HG03064 (cell line): ENCODE results near the gene NUMB.
"Not testable (repeated sequence)": the region's sequence is repeated elsewhere in the genome, so short reads cannot be mapped to it uniquely, and the experiment has no call there.

ENCODE experiments used
- ATAC-seq: cut with Tn5 transposase; IDR thresholded peaks from one replicate; pipeline ENCODE4 v1.9.1; 2021; ENCODE audit warnings: low read depth; ENCODE audit not compliant: unreplicated experiment

Gene NUMB

GRCh38 chr14:73424453-73424852 is 33.9 kb downstream of the NUMB start:
- ATAC-seq: no peak

- ATAC-seq: not testable (repeated sequence)
Measured at GRCh38 chr14:73423092-73423491, 35.3 kb downstream of the NUMB start.

- no peak for ATAC-seq
Measured at GRCh38 chr14:73422515-73422914, 35.8 kb downstream of the NUMB start.

- no peak for ATAC-seq
Measured at GRCh38 chr14:73418227-73418626, 40.1 kb downstream of the NUMB start.

- not testable (repeated sequence) for ATAC-seq
Measured at GRCh38 chr14:73406248-73406647, 52.1 kb downstream of the NUMB start.

- no peak for ATAC-seq
Measured at GRCh38 chr14:73403181-73403752, 55.1 kb downstream of the NUMB start.

GRCh38 chr14:73402579-73402978 is 55.8 kb downstream of the NUMB start:
- ATAC-seq: no peak

- no peak for ATAC-seq
Measured at GRCh38 chr14:73397810-73398209, 60.5 kb downstream of the NUMB start.

GRCh38 chr14:73394317-73394716 is 64.0 kb downstream of the NUMB start:
- ATAC-seq: no peak

GRCh38 chr14:73393375-73393774 is 65.0 kb downstream of the NUMB start:
- no peak for ATAC-seq

GRCh38 chr14:73392329-73393257 is 65.8 kb downstream of the NUMB start:
- no peak for ATAC-seq

- ATAC-seq: not testable (repeated sequence)
Measured at GRCh38 chr14:73387860-73388259, 70.5 kb downstream of the NUMB start.

- no peak for ATAC-seq
Measured at GRCh38 chr14:73386342-73386741, 72.0 kb downstream of the NUMB start.

GRCh38 chr14:73385021-73385420 is 73.3 kb downstream of the NUMB start:
- not testable (repeated sequence) for ATAC-seq

- ATAC-seq: no peak
Measured at GRCh38 chr14:73383356-73383755, 75.0 kb downstream of the NUMB start.

- no peak for ATAC-seq
Measured at GRCh38 chr14:73381380-73382013, 76.8 kb downstream of the NUMB start.

- ATAC-seq: no peak
Measured at GRCh38 chr14:73376585-73376984, 81.8 kb downstream of the NUMB start.

- ATAC-seq: no peak
Measured at GRCh38 chr14:73375861-73376260, 82.5 kb downstream of the NUMB start.

GRCh38 chr14:73374218-73374617 is 84.1 kb downstream of the NUMB start:
- ATAC-seq: no peak

- no peak for ATAC-seq
Measured at GRCh38 chr14:73372529-73372928, 85.8 kb downstream of the NUMB start.

- no peak for ATAC-seq
Measured at GRCh38 chr14:73370561-73370960, 87.8 kb downstream of the NUMB start.
